GM18505 (cell line): ENCODE data around the gene PNLIPRP3.
A peak's percentile ranks its signal among the peaks of the same experiment; 100 is the strongest.

Experiments
- ATAC-seq: cut with Tn5 transposase; IDR thresholded peaks from one replicate; pipeline ENCODE4 v1.9.1; 2021; ENCODE audit not compliant: unreplicated experiment
- POLR2A ChIP-seq: IDR thresholded peaks from 4 replicates; pipeline ENCODE4 v1.6.1; 2011; ENCODE audit warnings: borderline replicate concordance; ENCODE audit not compliant: insufficient read depth, insufficient read length; ENCODE audit errors: extremely low read depth

Gene PNLIPRP3

GRCh38 chr10:116490028-116490662, 62.5 kb downstream of the PNLIPRP3 start:
- no peak for TF ChIP-seq POLR2A
- no peak for ATAC-seq

- ATAC-seq: no peak
- no peak for TF ChIP-seq POLR2A
These were observed 77.1 kb downstream of the PNLIPRP3 start for GRCh38 chr10:116504786-116505185.

GRCh38 chr10:116510565-116510964, 82.9 kb downstream of the PNLIPRP3 start:
- ATAC-seq: no peak
- no peak for TF ChIP-seq POLR2A

GRCh38 chr10:116511365-116511764, 83.7 kb downstream of the PNLIPRP3 start:
- TF ChIP-seq POLR2A: no peak
- ATAC-seq: no peak

- ATAC-seq: peak; percentile 73
These were observed 94.0 kb downstream of the PNLIPRP3 start for GRCh38 chr10:116521424-116522290.

GRCh38 chr10:116522803-116523381, 95.2 kb downstream of the PNLIPRP3 start:
- ATAC-seq: no peak

More at GRCh38 chr10:116521424-116522290, 94.0 kb downstream of the PNLIPRP3 start:
- no peak for TF ChIP-seq POLR2A

GRCh38 chr10:116524736-116525135, 97.1 kb downstream of the PNLIPRP3 start:
- no peak for TF ChIP-seq POLR2A
- ATAC-seq: no peak

More at GRCh38 chr10:116522803-116523381, 95.2 kb downstream of the PNLIPRP3 start:
- TF ChIP-seq POLR2A: no peak

- no peak for ATAC-seq
- TF ChIP-seq POLR2A: no peak
These were observed 98.6 kb downstream of the PNLIPRP3 start for GRCh38 chr10:116526219-116526618.
